Measurements from ENCODE around the gene SUSD5. TPM values are rescaled to one million over a fixed set of nuclear protein-coding genes. Genes with fewer than 3 reads are reported as not detected.

Gene SUSD5
- total RNA-seq, 4 donors from 2014 or later, result 1.1 to 4.4 (median 1.9) TPM

- no peak for TF ChIP-seq POLR2A (IDR thresholded peaks at IDR 0.05)
- TF ChIP-seq, protein P1, sequence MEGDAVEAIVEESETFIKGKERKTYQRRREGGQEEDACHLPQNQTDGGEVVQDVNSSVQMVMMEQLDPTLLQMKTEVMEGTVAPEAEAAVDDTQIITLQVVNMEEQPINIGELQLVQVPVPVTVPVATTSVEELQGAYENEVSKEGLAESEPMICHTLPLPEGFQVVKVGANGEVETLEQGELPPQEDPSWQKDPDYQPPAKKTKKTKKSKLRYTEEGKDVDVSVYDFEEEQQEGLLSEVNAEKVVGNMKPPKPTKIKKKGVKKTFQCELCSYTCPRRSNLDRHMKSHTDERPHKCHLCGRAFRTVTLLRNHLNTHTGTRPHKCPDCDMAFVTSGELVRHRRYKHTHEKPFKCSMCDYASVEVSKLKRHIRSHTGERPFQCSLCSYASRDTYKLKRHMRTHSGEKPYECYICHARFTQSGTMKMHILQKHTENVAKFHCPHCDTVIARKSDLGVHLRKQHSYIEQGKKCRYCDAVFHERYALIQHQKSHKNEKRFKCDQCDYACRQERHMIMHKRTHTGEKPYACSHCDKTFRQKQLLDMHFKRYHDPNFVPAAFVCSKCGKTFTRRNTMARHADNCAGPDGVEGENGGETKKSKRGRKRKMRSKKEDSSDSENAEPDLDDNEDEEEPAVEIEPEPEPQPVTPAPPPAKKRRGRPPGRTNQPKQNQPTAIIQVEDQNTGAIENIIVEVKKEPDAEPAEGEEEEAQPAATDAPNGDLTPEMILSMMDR (IDR thresholded peaks at IDR 0.05), result no peak
- WGBS, 2 donors, result 61 to 67% methylated on average over 1 of the region's 1 CpG
- no peak for DNase-seq (ENCODE audit: low spot score in 2 of 2)
- no peak overlapping the region for H3K4me3 ChIP-seq (ENCODE audit: low read depth, poor library complexity, severe bottlenecking)
- intact Hi-C loops (cut with DNase I; ENCODE audit: low total_unique reads), result no loop called here
Observed at GRCh38 chr3:33240261-33240660, 21.7 kb upstream of the SUSD5 start.

DNA sequence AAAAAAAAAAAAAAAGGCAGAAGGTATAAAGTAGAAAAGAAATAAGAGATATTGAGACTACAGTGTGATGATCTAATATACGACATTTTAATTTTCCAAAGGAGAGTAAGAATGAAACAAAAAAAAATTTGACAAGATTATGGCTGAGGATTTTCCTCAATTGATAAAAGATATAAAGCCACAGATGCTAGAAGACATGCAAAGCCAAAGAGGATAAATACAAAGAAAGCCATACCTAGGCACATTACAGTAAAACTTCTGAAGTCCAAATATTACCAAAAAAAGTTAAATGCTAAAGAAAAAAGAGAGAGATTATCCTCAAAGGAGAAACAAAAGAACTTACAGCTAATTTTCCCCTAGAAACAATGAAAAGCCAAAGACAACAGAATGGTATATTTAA lies 20.3 kb upstream of the SUSD5 start:
- TF ChIP-seq, protein P1 (IDR thresholded peaks at IDR 0.05), result no peak
- no peak for TF ChIP-seq POLR2A (IDR thresholded peaks at IDR 0.05)
- intact Hi-C loops (cut with DNase I; ENCODE audit: low total_unique reads), result no loop called here
- H3K4me3 ChIP-seq (ENCODE audit: low read depth, poor library complexity, severe bottlenecking), result no peak overlapping the region
- DNase-seq (ENCODE audit: low spot score in 2 of 2), result no peak
- 87 to 95% methylated on average over 1 of the region's 1 CpG for WGBS, 2 donors

- no peak overlapping the region for H3K4me3 ChIP-seq (ENCODE audit: low read depth, poor library complexity, severe bottlenecking)
- intact Hi-C loops (cut with DNase I; ENCODE audit: low total_unique reads), result no loop called here
- TF ChIP-seq, protein P1 (IDR thresholded peaks at IDR 0.05), result no peak
- TF ChIP-seq POLR2A (IDR thresholded peaks at IDR 0.05), result no peak
- 88 to 91% methylated on average over 4 of the region's 4 CpGs for WGBS, 2 donors
- DNase-seq (ENCODE audit: low spot score in 2 of 2), result no peak
Observed at GRCh38 chr3:33237439-33237838, 18.8 kb upstream of the SUSD5 start.

- no peak for DNase-seq (ENCODE audit: low spot score in 2 of 2)
- intact Hi-C loops (cut with DNase I; ENCODE audit: low total_unique reads), result no loop called here
- TF ChIP-seq POLR2A (IDR thresholded peaks at IDR 0.05), result no peak
- TF ChIP-seq, protein P1 (IDR thresholded peaks at IDR 0.05), result no peak
- H3K4me3 ChIP-seq (ENCODE audit: low read depth, poor library complexity, severe bottlenecking), result no peak overlapping the region
- 60 to 77% methylated on average over 2 of the region's 2 CpGs for WGBS, 2 donors
Observed at GRCh38 chr3:33236005-33236404, 17.4 kb upstream of the SUSD5 start.

DNA sequence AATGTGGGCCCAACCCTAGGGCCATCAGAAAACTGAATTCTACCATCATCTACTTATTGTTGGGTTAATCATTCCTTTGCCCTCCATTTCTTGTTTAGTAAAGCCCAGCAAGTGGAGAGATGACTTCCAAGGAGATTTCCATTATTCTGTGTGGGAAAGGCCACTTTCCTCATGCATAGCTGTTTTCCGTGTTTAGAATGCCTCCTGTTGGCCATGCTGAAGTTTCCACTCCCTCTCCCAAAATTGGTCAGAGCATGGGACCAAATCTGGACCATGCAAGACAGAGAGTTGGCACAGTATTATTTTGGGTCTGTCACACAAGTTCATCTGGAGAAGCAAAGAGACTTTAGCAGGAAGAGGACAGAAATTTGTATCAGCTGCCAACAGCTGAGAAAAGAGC lies 15.3 kb upstream of the SUSD5 start:
- 89 to 100% methylated on average over 1 of the region's 1 CpG for WGBS, 2 donors
- TF ChIP-seq, protein P1 (IDR thresholded peaks at IDR 0.05), result no peak
- TF ChIP-seq POLR2A (IDR thresholded peaks at IDR 0.05), result no peak
- H3K4me3 ChIP-seq (ENCODE audit: low read depth, poor library complexity, severe bottlenecking), result no peak overlapping the region
- DNase-seq (ENCODE audit: low spot score in 2 of 2), result no peak
- intact Hi-C loops (cut with DNase I; ENCODE audit: low total_unique reads), result no loop called here

GRCh38 chr3:33231756-33232465 lies 13.3 kb upstream of the SUSD5 start:
- WGBS, 2 donors, result 58 to 63% methylated on average over 5 of the region's 5 CpGs
- intact Hi-C loops (cut with DNase I; ENCODE audit: low total_unique reads), result no loop called here
- TF ChIP-seq, protein P1 (IDR thresholded peaks at IDR 0.05), result no peak
- no peak for TF ChIP-seq POLR2A (IDR thresholded peaks at IDR 0.05)
- no peak overlapping the region for H3K4me3 ChIP-seq (ENCODE audit: low read depth, poor library complexity, severe bottlenecking)
- no peak for DNase-seq (ENCODE audit: low spot score in 2 of 2)
